ENCODE results near the gene GNB4.

The GNB4 gene

DNA sequence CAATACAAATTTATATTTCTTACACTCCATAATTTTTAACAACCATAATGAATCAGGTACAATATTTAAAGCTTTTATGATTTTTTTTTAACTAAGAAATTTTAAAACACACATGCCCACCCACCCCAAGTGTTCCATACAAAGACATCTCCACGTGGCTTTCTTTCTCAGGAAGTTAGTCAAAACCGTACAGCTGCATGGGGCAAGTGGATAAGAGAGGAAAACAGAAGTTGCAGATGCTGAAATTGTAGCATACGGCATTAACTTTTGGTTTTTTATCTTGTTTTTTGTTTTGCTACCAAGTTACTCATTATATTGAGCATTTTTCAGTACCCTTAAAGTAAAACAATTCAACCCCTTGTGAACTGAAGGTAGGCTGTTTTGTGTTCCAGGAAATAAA lies 14.8 kb downstream of the GNB4 start:
- no peak for DNase-seq (ENCODE audit: low read depth)

DNA sequence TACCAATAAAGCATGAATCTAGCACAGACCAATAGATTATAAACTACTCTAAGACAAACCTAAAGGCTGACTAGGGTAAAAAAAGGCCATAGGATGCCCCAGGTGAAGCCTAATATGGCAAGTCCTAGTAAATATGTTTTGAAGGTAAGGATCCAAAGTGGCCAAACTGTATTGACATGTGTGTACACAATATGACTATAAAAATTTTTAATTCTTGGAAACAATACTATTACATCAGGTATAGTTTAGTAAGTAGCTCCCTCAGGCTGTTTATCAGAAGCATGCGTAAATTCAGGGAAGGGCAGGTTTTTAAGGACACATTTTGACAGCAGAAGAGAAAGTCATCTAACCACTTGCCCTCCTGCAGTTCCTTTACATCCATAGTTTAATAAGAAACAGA lies 18.8 kb downstream of the GNB4 start:
- DNase-seq (ENCODE audit: low read depth), result no peak

DNA sequence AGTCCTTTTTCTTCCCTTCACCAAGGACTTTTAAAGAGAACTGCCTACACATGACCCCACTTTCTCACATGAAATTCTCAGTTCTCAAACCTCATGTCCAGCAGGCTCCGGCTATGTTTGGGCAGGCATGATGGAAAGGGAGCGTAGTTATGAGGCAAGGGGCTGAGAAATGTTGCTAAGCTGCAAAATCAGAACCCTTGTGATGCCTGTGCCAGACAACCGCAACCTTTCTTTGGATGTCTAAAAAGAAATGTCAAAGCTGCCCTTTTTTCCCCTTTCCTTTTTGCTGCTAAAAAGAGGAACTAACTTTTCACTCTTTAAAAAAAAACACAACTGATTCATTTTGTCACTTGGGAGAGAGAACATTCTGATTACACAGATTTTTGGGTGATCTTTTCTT lies 19.2 kb downstream of the GNB4 start:
- no peak for DNase-seq (ENCODE audit: low read depth)

DNA sequence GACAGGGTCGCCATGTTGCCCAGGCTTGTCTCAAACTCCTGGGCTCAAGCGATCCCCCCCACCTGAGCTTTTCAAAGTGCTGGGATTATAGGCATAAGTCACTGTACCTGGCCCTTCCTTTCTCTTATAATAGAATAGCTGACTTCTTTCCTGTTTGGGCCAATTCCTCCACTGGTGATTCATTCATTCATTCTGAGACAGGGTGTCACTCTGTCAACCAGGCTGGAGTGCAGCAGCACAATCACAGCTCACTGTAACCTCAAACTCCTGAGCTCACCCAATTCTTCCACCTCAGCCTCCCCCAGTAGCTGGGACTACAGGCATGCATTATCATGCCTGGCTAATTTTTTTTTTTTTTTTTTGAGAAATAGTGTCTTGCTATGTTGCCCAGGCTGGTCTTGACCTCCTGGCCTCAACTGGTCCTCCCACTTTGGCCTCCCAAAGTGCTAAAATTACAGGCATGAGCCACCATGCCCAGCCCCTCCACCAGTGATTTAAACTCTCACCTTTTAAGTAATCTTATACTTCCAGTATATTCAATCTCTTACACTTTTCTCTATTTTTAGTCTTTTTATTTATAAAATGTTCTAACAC lies 20.9 kb downstream of the GNB4 start:
- no peak for DNase-seq (ENCODE audit: low read depth)

DNA sequence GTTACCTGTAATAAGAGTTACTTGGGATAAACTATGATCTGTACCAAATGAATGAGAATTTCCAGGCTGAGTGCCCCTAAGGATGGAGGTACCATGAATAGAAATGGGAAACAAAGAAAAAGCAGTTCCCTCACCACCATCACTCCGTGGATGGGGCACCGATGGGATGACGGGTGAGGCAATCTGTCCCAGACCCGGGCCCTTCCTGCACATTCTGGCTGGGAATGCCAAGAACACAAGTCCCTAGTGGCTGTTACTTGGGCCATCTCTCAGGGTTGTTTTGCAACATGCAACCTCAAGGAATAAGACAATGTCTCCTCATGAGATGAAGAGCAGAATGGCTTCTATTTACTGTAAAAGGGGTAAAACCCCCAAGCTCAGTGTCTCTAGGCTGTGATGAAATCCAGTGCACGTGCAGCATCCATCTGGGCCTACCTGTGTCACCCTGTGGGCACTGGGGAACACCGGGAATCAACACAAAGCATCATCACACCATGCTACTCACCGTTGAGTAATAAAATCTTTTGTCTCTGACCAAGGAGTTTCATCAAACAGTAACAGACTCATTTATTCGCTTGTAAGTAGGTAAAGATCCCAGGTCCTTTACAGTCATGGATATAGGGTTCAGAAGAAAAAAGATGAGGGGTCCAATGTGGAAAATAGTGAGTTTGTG lies 22.3 kb downstream of the GNB4 start:
- no peak for DNase-seq (ENCODE audit: low read depth)

DNA sequence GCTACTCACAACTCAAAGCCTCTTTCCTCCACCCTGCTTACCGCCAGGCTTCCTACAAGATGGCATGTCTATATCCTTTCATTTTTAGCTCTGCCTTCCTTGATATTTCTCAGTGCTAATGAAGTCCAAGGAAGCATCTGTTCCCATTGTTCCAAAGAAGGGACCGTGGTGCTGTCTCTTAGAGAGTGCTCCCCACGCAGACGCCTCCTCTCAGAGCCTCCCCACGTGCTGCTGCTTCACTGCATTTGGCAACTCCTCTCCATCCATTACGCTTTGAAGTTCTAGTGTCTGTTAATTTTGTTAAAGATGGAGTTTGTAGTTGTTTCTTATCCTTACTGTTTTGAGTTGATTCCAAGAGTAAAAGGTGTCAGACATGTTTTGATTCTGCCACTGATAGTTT lies 26.2 kb downstream of the GNB4 start:
- DNase-seq (ENCODE audit: low read depth), result no peak

DNA sequence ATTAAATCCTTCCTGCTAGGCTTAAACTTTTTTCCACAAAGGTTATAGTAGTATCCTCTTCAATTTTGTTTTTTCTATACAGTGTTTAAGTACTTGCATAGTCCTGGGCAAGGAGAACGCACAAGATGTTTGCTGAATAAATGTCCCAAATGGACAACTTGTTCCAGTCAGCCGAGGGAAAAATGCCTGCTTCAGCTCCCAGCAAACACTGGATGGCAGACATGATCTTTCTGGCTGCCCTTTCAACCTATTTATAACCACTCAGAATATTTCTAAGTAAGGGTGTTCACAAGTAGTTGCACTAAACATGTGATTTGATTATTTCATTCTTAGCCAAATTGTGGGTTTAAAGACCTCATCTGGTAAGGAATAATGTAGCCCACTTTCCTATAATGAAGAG lies 29.8 kb downstream of the GNB4 start:
- DNase-seq (ENCODE audit: low read depth), result no peak

DNA sequence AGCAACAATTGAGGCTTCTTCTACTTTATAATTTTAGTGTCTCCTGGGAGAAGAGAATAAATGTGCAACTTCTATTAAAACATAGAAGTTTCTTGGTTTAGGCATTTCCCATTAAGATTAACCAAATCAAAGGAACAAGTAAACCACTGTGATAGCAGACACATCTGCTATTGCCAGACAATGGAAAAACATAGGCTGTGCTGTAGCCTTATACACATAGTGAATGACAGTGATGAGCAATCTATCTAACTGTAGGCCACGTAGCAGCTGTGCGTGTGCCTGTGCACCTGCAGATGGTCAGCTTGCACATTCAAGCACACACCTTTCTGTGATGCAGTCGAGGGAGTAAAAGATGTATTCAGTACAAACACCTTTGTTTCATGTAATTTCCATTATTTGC lies 32.7 kb downstream of the GNB4 start:
- DNase-seq (ENCODE audit: low read depth), result no peak

DNA sequence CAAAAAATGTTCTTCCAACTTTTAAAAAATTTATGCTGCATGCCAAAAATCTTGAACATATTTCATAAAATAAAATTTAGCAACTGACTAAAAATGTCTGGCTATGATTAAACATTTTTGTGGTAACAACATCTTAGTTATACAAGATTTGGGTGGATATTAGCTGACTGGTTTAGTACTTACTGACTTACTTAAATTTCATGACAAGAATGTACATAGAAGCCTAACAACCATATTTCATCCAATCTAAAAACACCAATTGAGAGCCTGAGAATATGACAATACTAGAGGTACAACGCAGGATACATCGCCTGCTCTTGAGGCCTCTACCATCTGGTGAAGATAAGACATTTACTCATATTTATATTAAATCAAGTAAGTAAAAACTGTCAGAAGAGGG lies 34.6 kb downstream of the GNB4 start:
- no peak for DNase-seq (ENCODE audit: low read depth)

DNA sequence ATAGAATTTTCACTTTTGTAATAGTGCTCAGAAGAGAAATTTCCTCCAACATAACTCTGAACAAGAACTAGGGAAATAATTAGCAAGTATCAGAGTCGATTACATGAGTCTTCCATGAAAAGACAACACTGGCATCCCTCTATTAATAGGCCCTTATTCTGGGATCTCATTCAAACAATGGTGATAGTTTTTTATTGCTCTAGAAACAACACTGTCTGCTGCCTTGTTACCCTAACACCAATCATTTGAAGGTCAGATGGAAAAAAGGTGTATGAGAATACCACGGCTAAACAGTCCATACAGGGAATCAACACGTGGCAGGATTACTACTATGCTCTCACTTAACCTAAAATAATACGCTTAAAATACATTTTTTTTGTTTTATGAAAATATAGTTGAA lies 35.9 kb downstream of the GNB4 start:
- DNase-seq (ENCODE audit: low read depth), result no peak

DNA sequence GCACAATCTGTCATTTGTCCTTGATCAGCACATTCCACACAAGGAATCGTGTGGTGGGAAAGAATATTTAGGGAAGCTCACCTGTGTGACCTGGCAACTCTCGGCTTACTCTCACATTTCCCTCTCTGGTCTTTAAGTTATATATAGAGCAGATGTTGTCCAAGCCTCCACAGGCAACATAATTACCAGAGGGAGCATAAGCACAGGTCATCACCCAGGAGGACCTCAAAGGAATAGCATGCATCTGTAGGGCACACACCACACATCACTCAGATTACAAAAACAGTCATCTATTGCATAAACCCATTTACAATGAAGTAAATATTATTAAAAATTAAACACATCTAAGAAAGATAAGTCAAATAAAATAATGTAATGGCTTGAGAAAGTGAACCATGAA lies 36.5 kb downstream of the GNB4 start:
- no peak for DNase-seq (ENCODE audit: low read depth)

DNA sequence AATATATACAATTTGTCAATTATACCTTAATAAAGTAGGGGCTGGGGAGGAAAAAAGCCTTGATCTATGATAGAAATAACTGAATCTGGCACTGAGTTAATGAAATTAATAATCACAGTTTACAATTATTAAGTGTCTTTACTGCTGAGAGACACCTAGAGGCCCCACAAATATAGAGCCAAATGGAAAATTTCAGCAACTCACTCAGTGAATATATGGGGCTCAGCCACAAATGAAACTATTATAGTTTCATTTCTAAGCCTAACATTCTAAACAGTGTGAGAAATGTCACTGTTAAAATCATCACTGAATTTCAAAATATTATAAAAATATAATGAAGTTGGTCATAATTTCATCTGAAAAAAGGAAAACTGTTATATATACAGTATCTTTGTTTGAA lies 40.3 kb downstream of the GNB4 start:
- no peak for DNase-seq (ENCODE audit: low read depth)

DNA sequence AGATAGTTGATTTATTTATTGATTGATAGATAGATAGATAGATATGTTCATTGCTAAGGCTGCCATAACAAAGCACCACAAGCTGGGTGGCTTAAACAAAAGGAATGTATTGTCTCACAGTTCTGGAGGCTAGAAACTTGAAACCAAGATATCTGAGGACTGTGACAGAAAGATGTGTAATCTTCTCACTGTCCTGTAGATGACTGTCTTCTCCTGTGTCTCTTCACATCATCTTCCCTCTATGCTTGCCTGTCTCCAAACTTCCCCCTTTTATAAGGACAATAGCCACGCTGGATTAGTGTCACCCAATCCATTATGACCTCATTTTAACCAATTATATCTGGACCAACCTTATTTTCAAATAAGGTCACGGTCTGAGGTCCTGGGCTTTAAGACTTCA lies 40.9 kb downstream of the GNB4 start:
- no peak for DNase-seq (ENCODE audit: low read depth)

DNA sequence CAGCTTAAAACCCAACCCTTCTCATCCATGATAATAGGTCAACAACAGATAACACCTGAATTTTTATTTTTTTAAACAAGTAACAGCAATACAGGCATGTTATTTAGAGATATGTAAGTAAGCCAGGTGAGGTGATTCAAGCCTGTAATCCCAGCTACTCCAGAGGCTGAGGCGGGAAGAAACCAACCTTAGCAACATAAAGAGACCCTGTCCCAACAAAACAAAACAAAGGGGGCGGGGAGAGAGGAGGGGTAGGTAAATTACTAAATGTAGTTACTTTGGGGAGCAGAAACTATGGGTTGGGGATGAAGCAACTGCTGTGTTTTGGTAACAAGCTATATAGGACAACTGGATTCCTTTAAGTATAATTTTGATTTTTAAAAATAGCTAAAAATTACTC lies 47.0 kb downstream of the GNB4 start:
- DNase-seq (ENCODE audit: low read depth), result no peak

DNA sequence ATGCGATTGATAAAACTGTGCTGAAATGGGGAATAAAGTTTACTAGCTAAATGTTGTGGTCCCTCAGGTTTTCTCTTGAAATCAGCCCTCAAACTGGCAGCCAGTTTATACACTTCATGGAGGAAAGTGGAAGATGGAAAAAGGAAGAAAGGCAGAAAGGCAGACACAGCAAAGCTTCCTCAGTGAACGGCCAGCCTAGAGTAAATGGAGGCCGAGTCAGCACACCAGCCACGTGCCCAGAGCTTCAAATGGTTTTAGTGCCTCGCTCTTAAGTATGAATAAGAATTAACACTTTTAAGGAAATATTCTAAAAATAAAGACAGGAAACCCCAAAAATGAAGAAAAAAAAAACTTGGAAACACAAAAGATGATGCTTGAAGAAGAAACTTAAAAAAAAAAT lies 48.3 kb downstream of the GNB4 start:
- DNase-seq (ENCODE audit: low read depth), result no peak

DNA sequence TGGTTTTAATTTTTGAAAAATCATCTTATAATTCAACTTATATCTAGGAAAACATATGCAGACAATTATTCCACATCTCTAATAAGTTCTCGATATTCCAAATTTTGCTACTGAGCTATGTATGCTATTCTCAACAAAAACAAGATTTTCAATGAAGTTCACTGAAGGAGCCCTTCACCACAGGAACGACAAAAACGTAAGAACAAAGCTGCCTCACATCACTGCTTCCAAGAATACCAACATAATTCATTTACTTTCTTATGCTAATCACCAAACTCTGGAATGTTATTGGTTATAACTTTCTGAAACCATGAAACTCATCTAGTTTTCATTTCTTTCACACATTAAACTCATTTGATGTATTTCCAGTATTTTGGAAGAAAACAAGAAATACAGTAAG lies 49.7 kb downstream of the GNB4 start:
- no peak for DNase-seq (ENCODE audit: low read depth)

DNA sequence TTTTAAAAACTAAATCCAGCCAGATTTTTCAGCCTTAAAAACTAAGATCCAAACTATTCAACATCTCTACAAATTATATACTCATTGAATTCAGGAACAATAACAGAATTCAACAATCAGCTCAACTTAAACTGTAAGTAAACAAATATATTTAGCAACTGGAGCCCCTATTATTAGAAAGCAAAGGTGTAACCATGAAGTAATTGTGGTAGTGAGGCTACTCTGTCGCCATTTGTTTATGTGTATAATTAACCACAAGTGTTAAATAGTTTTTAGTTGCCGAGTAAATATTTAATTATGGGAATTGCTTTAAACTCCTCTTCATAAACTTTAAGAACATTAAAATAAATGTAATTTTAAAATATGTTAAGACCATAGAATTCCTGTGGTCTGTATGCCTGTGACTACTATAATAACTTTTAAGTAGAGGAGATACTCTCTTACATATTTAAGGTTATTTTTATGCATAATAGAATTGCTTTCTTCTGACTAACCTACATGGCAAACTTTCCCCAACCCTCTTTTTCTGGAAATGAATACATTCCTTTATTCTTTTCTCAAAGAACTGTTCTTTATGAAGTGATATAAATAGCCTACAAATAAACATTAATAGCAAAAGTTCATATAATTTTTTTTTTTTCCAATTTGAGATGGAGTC lies 52.6 kb downstream of the GNB4 start:
- DNase-seq (ENCODE audit: low read depth), result no peak

DNA sequence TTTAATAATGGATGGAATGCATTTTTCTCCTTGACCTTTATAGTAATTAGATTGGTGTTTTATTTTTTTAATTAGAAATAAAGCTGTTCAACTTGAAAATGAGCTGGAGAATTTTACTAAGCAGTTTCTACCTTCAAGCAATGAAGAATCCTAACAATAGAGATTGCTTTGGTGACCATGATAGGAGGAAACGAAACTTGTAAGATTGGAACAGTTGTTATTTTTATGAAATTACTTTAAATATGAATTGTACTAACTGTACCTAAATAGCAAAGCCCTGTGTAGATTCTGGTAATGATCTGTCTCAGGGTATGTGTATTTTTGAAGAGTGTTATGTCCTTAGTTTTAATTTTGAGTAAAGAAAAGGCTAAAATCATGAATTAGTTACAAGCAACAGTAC lies 59.4 kb downstream of the GNB4 start:
- no peak for DNase-seq (ENCODE audit: low read depth)

DNA sequence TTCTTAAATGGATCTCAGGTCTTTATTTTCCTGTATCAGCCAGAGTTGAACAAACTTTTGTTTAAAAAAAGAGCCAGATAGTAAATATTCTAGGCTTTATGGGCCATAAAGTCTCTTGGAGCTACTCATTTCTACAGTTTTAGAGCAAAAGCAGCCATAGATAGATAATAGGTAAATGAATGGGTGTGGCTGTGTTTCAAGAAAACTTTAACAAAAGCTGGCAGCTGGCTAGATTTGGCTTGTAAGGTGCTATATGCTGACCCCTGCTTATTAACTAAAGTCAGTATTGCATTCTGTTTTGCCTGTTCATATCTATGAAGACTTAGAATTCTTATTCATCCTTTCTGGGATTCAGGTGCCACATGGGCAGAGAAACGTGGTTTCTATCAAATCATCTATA lies 74.8 kb downstream of the GNB4 start:
- DNase-seq (ENCODE audit: low read depth), result no peak

DNA sequence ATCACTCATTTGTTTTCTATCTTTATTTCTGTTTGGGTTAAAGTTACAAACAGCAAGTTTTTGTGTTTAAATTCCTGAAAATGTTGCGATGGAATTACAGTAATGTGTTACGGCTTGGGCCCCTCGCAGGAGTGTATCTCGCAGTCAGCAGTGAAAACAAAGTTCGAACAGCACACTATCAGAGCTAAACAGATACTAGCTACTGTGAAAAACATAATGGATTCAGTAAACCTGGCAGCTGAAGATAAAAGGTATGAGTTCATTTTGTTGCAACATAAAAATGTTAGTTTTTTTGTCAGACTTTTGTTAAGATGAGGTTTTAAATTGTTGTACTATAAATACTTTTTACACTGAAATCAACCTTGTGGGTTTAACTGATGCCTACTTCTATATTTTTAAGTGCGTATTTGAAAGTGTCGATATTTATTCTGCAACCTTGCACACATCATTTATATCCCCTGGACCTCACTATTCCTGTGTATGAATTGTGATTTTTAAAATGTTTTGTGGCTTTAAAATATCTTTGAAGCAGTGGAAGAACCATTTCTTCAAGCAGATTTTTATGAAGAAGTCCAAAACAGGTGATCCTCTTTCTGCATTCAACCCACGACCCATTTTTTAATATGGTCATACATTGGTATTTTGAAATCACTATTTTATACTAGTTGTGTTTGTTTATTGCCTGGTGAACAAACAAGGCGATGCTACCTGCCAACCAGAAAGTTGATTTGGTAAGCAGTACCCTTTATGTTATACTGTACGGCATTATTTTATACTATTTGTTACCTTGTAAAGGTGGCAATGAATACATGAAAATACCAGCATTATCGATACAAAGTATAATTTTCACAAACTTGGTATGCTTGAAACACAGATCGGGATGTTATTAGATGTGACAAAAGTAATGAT lies 75.9 kb downstream of the GNB4 start:
- DNase-seq (ENCODE audit: low read depth), result no peak

DNA sequence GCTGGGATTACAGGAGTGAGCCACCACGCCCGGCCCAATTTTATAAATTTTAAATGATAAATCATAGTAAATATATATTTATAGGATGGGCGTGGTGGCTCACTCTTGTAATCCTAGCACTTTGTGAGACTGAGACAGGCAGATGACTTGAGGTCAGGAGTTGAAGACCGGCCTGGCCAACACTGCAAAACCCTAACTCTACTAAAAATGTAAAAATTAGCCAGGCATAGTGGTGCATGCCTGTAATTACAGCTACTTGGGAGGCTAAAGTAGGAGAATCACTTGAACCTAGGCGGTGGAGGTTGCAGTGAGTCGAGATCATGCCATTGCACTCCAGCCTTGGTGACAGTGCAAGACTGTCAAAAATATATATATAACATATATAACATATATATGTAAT lies 77.3 kb downstream of the GNB4 start:
- DNase-seq (ENCODE audit: low read depth), result no peak

DNA sequence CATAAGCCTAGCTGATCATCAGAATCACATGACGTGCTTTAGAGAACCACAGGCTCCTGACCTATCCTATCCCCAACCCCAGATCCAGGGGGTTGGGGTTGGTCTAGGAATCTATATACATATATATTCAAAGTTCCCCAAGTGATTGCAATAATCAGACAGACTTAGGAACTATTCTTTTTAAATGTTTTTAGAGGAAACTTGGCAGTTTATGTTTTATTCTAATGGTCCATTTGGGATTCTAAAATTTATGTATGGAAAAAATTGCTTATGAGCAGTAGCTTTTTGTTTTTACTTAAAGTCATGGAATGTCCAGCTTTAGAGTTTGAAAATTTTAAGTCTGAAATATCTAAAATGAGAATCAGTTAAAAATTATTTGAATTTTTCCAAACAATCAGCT lies 81.6 kb downstream of the GNB4 start:
- no peak for DNase-seq (ENCODE audit: low read depth)

DNA sequence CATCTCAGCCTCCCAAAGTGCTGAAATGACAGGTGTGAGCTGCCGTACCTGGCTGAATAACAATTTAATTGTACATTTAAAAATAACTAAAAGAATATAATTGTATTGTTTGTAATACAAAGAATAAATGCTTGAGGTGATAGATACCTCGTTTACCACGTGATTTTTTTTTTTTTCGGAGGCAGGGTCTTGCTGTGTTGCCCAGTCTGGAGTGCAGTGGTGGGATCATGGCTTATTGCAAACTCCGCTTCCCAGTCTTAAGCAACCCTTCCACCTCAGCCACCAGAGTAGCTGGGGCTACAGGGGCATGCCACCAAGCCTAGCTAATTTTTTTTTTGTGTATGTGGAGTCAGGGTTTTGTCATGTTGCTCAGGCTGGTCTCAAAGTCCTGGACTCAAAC lies 87.9 kb downstream of the GNB4 start:
- DNase-seq (ENCODE audit: low read depth), result no peak

Measured in stimulated activated CD4-positive, alpha-beta T cell treated with anti-CD3 and anti-CD28 coated beads, Interleukin-2, amount 100 ng/mL, for 4 hours (primary cell).